ENCODE measurements around the gene PRPF4. TPM values are rescaled to one million over a fixed set of nuclear protein-coding genes. Genes with fewer than 3 reads are reported as not detected.

Gene PRPF4
- total RNA-seq, 1 donor from 2014 or later, result 21.8 TPM

GRCh38 chr9:113310538-113310937 is 35.1 kb downstream of the PRPF4 start:
- peak in 1 of 2 donors; percentile 9 for DNase-seq (ENCODE audit: low read depth in 2 of 2)

- no peak for DNase-seq (ENCODE audit: low read depth in 2 of 2)
Observed at GRCh38 chr9:113311961-113312360, 36.5 kb downstream of the PRPF4 start.

- DNase-seq (ENCODE audit: low read depth in 2 of 2), result no peak
Observed at GRCh38 chr9:113313261-113313660, 37.8 kb downstream of the PRPF4 start.

- no peak for DNase-seq (ENCODE audit: low read depth in 2 of 2)
Observed at GRCh38 chr9:113315231-113315630, 39.8 kb downstream of the PRPF4 start.

GRCh38 chr9:113316030-113316429 is 40.6 kb downstream of the PRPF4 start:
- no peak for DNase-seq (ENCODE audit: low read depth in 2 of 2)

GRCh38 chr9:113317777-113318176 is 42.3 kb downstream of the PRPF4 start:
- DNase-seq (ENCODE audit: low read depth in 2 of 2), result no peak

- no peak for DNase-seq (ENCODE audit: low read depth in 2 of 2)
Observed at GRCh38 chr9:113319054-113319453, 43.6 kb downstream of the PRPF4 start.

- no peak for DNase-seq (ENCODE audit: low read depth in 2 of 2)
Observed at GRCh38 chr9:113320051-113320450, 44.6 kb downstream of the PRPF4 start.

- no peak for DNase-seq (ENCODE audit: low read depth in 2 of 2)
Observed at GRCh38 chr9:113322671-113323070, 47.2 kb downstream of the PRPF4 start.

GRCh38 chr9:113326230-113326629 is 50.8 kb downstream of the PRPF4 start:
- no peak for DNase-seq (ENCODE audit: low read depth in 2 of 2)

- no peak for DNase-seq (ENCODE audit: low read depth in 2 of 2)
Observed at GRCh38 chr9:113328045-113328782, 52.8 kb downstream of the PRPF4 start.

- no peak for DNase-seq (ENCODE audit: low read depth in 2 of 2)
Observed at GRCh38 chr9:113331780-113332179, 56.3 kb downstream of the PRPF4 start.

GRCh38 chr9:113337714-113338113 is 62.3 kb downstream of the PRPF4 start:
- no peak for DNase-seq (ENCODE audit: low read depth in 2 of 2)

- peak; percentile 80 to 90 for DNase-seq (ENCODE audit: low read depth in 2 of 2)
Observed at GRCh38 chr9:113340011-113340699, 64.7 kb downstream of the PRPF4 start, which contains the start of gene WDR31. TSS of gene WDR31 (minus strand) at chr9:113340275. CDS start at chr9:113332022, 8,253 bp downstream.

GRCh38 chr9:113341712-113342410 is 66.4 kb downstream of the PRPF4 start:
- no peak for DNase-seq (ENCODE audit: low read depth in 2 of 2)

Other genes starting within 250 kb of the PRPF4 start
- gene ZFP37, start 218.9 kb upstream of the PRPF4 start, total RNA-seq, result 0.77 and 1.4 TPM in 2 replicates
- gene SLC31A2, start 124.7 kb upstream of the PRPF4 start, total RNA-seq, result 6.4 and 10.1 TPM in 2 replicates
- gene FKBP15, start 54.4 kb upstream of the PRPF4 start, total RNA-seq, result 12.3 and 15.4 TPM in 2 replicates
- gene SLC31A1, start 54.1 kb upstream of the PRPF4 start, total RNA-seq, result 13.9 and 15.7 TPM in 2 replicates
- gene CDC26, start 86 bp upstream of the PRPF4 start, total RNA-seq, result 21.5 and 32.1 TPM in 2 replicates
- gene RNF183, start 27.7 kb downstream of the PRPF4 start, total RNA-seq, result not detected in 2 replicates
- 0.13 and 0.38 TPM in 2 replicates for gene WDR31, start 64.6 kb downstream of the PRPF4 start, total RNA-seq
- not detected in 2 replicates for gene BSPRY, start 73.9 kb downstream of the PRPF4 start, total RNA-seq
- gene HDHD3, start 101.3 kb downstream of the PRPF4 start, total RNA-seq, result 4.5 and 11.9 TPM in 2 replicates
- gene ALAD, start 125.6 kb downstream of the PRPF4 start, total RNA-seq, result 12.9 and 13.6 TPM in 2 replicates
- 39.7 and 41.3 TPM in 2 replicates for gene POLE3, start 135.0 kb downstream of the PRPF4 start, total RNA-seq
- 0.39 and 0.51 TPM in 2 replicates for gene C9orf43, start 135.1 kb downstream of the PRPF4 start, total RNA-seq
- gene RGS3, start 188.1 kb downstream of the PRPF4 start, total RNA-seq, result 180 and 185 TPM in 2 replicates

Measured in dermis microvascular lymphatic vessel endothelial cell (primary cell).